Testis (tissue), 5 donors: ENCODE results near the gene MAN2C1. TPM values are rescaled to one million over a fixed set of nuclear protein-coding genes. Genes with fewer than 3 reads are reported as not detected.

Experiments used
- DNase-seq: peaks from one replicate; pipeline ENCODE4 v3.0.0-alpha.2; 2019
- H3K27ac ChIP-seq, 2 donors: fragments of 200-600 bp; sonication (generic); one replicate each; pipeline ENCODE4 v1.5.1; 2019
- H3K27me3 ChIP-seq: fragments of 200-600 bp; sonication (generic); one replicate; pipeline ENCODE4 v1.5.1; 2019
- H3K36me3 ChIP-seq: fragments of 200-600 bp; sonication (generic); one replicate; pipeline ENCODE4 v1.5.1; 2017; ENCODE audit warnings: low read depth; ENCODE audit errors: missing control alignments
- H3K4me1 ChIP-seq: fragments of 200-600 bp; sonication (generic); one replicate; pipeline ENCODE4 v1.5.1; 2019
- H3K4me3 ChIP-seq, 2 donors: fragments of 200-600 bp; sonication (generic); one replicate each; pipeline ENCODE4 v1.5.1; 2017 to 2019
- H3K9me3 ChIP-seq: fragments of 200-600 bp; sonication (generic); one replicate; pipeline ENCODE4 v1.5.1; 2017
- CTCF ChIP-seq, 3 experiments: fragments of 450-650 bp in 2 of 3; fragments of 200-600 bp in 1 of 3; sonication (generic) in 1 of 3; IDR thresholded peaks; one replicate each; pipeline ENCODE4 v1.5.1; 2016 to 2019; ENCODE audit warnings: antibody characterized with exemption in 3 of 3, mild to moderate bottlenecking in 2 of 3, moderate library complexity in 1 of 3
- POLR2A ChIP-seq: fragments of 450-650 bp; IDR thresholded peaks from one replicate; pipeline ENCODE4 v1.6.1; 2017; ENCODE audit warnings: antibody characterized with exemption, mild to moderate bottlenecking, moderate library complexity
- WGBS, 2 donors: methylation state at CpG; one replicate each; pipeline ENCODE4 v1.1.5; 2018; 5-methylcytosine and 5-hydroxymethylcytosine counted together
- intact Hi-C: fragments of 100-400 bp; cut with DNase I; formaldehyde crosslinking; loops from one replicate; pipeline ENCODE4 v1.15.1; 2023; ENCODE audit warnings: low total_unique reads
- long read RNA-seq, 2 donors: transcript quantifications; one replicate each; lab custom pipeline, GENCODE V29; 2026
- polyA plus RNA-seq: library from polyadenylated mRNA; stranded (reverse); fragments of 350-450 nt; fragmentation: Illumina TruSeq; extraction: RNeasy Lipid Tissue Mini Kit (QIAGEN cat#74804); gene quantifications from one replicate; pipeline ENCODE4 v1.2.3, GENCODE V29; 2014; ENCODE audit warnings: low read depth, low replicate concordance; ENCODE audit not compliant: insufficient read depth
- total RNA-seq, 2 donors: library from RNA; depleted of rRNA; stranded (reverse); fragments of >200 nt; gene quantifications; one replicate each; pipeline ENCODE4 v1.2.3, GENCODE V29; 2016

The MAN2C1 gene
- total RNA-seq (100 to 1,000 TPM; 256 to 343 TPM), polyA plus RNA-seq (171 TPM)
- long read RNA-seq, donor 1, transcript MAN2C1-245 (1 exons, 444 nt), result major isoform, 6 of 8 reads
- long read RNA-seq, donor 1, partial matches to known transcripts, result 0 of 8 reads
- long read RNA-seq, donor 1, other reads (novel, unspliced or antisense), result 0 of 8 reads
- long read RNA-seq, donor 2, partial matches to known transcripts, result 0 of 6 reads
- long read RNA-seq, donor 2, other reads (novel, unspliced or antisense), result 0 of 6 reads

GRCh38 chr15:75367913-75368688 is at the start of gene MAN2C1:
MAN2C1 (minus strand) TSS chr15:75368607; CDS start chr15:75368583, 24 bp downstream.
- Histone ChIP-seq H3K36me3 (no peaks in the 10 kb centered on the region), H3K9me3 (no peaks in the 10 kb centered on the region), H3K4me3 (peak within 1 kb of the TSS; percentile 93 to 94), H3K4me1 (peaks cover 11% of the 10 kb centered on the region), H3K27ac (peak within 1 kb of the TSS; percentile 95 to 98), H3K27me3 (no peaks in the 10 kb centered on the region)
- TF ChIP-seq POLR2A (no peak), CTCF (IDR thresholded peaks at IDR 0.05) (peak; percentile 61 to 80 (median 76))
- WGBS, 2 donors, result 0 to 1% methylated on average over 11 to 42 of the region's 67 CpGs
- intact Hi-C loops, result loop anchor here (10.0 kb wide), 1 partner anchor 257 kb away; the partner anchor contains the start of gene SNUPN
- peak; percentile 98 for DNase-seq

DNA sequence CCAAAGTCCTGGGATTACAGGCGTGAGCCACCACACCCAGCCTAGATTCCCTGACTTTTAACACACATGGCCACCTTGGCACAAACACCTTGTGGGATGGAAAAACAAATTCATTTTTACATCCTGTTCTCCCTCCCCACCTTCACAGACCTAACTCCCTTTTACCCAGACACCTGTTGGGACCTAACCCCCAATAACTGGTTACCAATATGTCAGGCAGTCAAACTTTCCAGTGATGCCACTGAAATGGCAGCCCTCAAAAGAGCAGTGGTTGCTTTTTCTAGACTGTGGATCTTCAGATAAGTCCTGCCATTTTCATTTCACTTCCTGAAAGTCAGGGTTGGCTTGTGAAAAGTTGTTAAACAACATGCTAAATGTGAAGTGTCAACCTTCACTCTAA is 48.2 kb upstream of the MAN2C1 start:
- no peak overlapping the region for H3K27ac ChIP-seq
- no peaks in the 10 kb centered on the region for H3K27me3 ChIP-seq
- no peak overlapping the region for H3K4me3 ChIP-seq
- WGBS, 2 donors, result 95 to 100% methylated on average over 1 of the region's 1 CpG
- TF ChIP-seq POLR2A (no peak), CTCF (IDR thresholded peaks at IDR 0.05) (no peak)
- no peaks in the 10 kb centered on the region for H3K9me3 ChIP-seq
- no peak for DNase-seq
- H3K36me3 ChIP-seq, result no peaks in the 10 kb centered on the region
- H3K4me1 ChIP-seq, result no peaks in the 10 kb centered on the region
- intact Hi-C loops, result no loop called here

DNA sequence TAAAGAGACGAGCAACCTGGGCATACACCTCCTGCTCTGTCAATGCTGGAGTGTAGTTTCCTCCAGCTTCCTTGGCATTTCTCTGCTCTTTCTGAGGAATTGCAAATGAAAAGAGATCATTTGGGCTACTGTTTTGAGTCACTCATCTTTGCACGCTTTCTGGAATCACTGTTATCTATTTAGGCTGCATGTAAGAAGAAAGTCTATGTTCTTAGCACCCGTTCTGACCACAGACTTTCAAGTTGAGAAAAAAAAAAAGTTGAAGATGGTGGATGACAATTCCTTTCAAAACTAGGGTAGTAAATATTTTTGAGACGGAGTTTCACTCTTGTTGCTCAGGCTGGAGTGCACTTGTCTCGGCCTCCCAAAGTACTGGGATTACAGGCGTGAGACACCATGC is 41.8 kb upstream of the MAN2C1 start:
- TF ChIP-seq POLR2A (no peak), CTCF (IDR thresholded peaks at IDR 0.05) (no peak)
- intact Hi-C loops, result no loop called here
- H3K27me3 ChIP-seq, result no peaks in the 10 kb centered on the region
- WGBS, 2 donors, result 91 to 92% methylated on average over 6 of the region's 6 CpGs
- DNase-seq, result no peak
- H3K36me3 ChIP-seq, result no peaks in the 10 kb centered on the region
- H3K4me1 ChIP-seq, result no peaks in the 10 kb centered on the region
- H3K27ac ChIP-seq, result no peak overlapping the region
- H3K9me3 ChIP-seq, result no peaks in the 10 kb centered on the region
- no peak overlapping the region for H3K4me3 ChIP-seq

DNA sequence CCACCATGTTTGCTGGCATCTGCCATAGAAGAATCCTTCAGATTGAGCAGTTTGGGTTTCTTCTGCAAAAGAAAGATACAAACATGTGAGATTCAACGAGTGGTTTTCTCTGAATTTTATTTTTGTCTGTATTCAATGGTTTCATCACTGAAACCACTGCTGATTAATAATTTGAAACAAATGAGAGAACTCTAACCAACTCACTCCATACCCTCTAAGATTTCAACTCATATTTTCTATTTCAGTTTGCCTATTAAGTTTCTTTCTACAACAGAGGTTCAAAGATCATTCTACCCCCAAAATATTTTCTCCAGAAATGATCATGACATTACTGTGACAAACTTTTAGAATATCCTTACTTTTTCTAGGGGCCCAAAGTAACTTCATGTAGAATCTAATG is 38.7 kb upstream of the MAN2C1 start:
- WGBS, 2 donors, result 85 to 89% methylated on average over 1 of the region's 1 CpG
- H3K27me3 ChIP-seq, result no peaks in the 10 kb centered on the region
- H3K27ac ChIP-seq, result no peak overlapping the region
- no peaks in the 10 kb centered on the region for H3K4me1 ChIP-seq
- TF ChIP-seq CTCF (IDR thresholded peaks at IDR 0.05), result no peak
- no peak for TF ChIP-seq POLR2A
- H3K4me3 ChIP-seq, result no peak overlapping the region
- H3K36me3 ChIP-seq, result no peaks in the 10 kb centered on the region
- no peak for DNase-seq
- intact Hi-C loops, result no loop called here
- no peaks in the 10 kb centered on the region for H3K9me3 ChIP-seq
